Colon (tissue), 2 donors: ENCODE data around the gene DGKB.

Experiments used
- FAIRE-seq: peaks from 2 replicates; lab custom pipeline; 2012; peaks lifted over from hg19 to GRCh38; lab: Jason Lieb, UNC
- donor health status: control.
- donor health status: control.

Gene DGKB

DNA sequence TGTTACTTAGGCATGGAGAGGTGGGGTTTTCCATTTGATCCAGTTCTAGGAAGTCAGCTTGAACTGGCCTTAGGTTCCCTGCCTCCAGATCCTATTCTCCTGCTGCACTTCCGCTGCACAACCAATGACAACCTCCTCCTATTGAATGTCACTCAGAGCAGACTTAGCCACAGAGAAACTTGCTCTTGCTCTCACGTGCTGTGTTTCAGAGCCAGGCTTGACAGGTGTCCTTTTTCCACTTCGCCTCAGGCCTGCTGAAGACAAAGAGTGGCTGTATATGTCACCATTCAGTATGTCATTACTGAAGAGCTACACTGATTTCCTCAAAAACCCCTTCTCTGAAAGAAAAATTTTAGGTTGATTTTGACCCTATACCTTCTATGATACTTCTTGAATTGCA lies 797.7 kb downstream of the DGKB start:
- FAIRE-seq, result no peak

DNA sequence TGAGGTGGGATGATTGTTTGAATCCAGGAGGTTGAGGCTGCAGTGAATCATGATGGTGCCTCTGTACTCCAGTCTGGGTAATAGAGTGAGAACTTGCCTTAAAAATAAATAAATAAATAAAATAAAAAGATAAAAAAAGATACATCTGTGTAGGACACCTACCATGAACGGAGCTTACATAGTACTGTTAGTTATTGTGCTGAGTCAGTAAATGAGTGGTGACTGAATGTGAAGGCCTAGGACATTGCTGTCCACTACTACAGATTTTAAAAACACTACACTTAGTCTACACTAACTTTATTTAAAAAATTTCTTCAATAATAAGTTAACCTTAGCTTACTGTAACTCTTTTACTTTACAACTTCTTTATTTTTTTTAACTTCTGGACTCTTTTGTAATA lies 806.4 kb downstream of the DGKB start:
- FAIRE-seq, result no peak

DNA sequence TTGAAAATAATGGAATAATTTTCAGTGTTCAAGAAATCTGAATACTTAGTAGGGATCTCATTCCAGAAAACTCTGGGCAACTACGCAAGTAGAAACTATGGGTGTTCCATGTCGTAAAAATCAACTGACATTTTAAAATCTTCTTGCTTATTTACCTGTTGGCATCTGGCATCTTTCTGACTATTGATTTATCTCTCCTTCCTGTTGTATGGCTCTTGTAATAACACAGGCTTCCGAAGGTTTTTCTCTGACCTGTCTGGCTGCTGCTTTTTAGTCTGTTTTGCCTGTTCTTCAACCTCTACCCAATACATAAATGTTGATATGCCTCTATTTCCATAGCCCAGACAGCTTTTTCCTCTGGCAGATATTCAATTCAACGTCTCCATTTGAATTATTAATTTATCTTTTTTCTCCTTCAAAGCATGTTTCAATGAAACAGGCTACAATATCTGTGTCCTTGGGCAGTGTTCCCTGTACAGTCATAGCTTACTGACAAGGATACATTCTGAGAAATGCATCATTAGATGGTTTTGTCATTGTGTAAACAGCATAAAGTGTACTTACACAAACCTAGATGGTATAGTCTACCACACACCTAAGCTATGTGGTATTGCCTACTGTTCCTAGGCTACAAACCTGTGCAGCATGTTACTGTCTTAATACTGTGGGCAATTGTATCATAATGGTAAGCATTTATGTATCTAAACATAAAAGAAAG lies 807.2 kb downstream of the DGKB start:
- FAIRE-seq, result no peak
